MCF 10A (cell line): Measurements from ENCODE around the gene MAN1C1. TPM values are rescaled to one million over a fixed set of nuclear protein-coding genes. Genes with fewer than 3 reads are reported as not detected.

Experiments used
- BruUV-seq: library from RNA; stranded (reverse); fragments of 400-500 nt; replicated peaks from 2 replicates; lab custom pipeline; 2021; lab: Mats Ljungman, UMichigan
- CTCF ChIA-PET: fragments of 300-600 bp; sonication (Branson Sonifier 250); formaldehyde crosslinking; extraction: SDS; loops from one replicate; lab custom pipeline; 2021; ENCODE audit warnings: antibody characterized with exemption, inconsistent platforms; lab: Yijun Ruan, JAX
- POLR2A ChIA-PET: fragments of 300-600, 350-650 bp; sonication (Branson Sonifier 250); formaldehyde crosslinking; extraction: SDS; loops from one replicate; lab custom pipeline; 2020; ENCODE audit warnings: antibody characterized with exemption, inconsistent platforms; lab: Yijun Ruan, JAX
- DNase-seq: peaks from one replicate; pipeline ENCODE4 v3.0.0-alpha.2; 2018; ENCODE audit not compliant: unreplicated experiment
- H3K27ac Mint-ChIP-seq: one replicate; pipeline ENCODE4 v1.8.0; 2022; ENCODE audit warnings: mild to moderate bottlenecking, low read depth, mixed read lengths; ENCODE audit not compliant: unreplicated experiment
- H3K27me3 Mint-ChIP-seq: one replicate; pipeline ENCODE4 v1.8.0; 2022; ENCODE audit warnings: mixed read lengths; ENCODE audit not compliant: insufficient read depth, unreplicated experiment
- H3K36me3 Mint-ChIP-seq: one replicate; pipeline ENCODE4 v1.8.0; 2022; ENCODE audit warnings: mild to moderate bottlenecking, moderate library complexity, mixed read lengths; ENCODE audit not compliant: insufficient read depth, unreplicated experiment
- H3K4me1 Mint-ChIP-seq: one replicate; pipeline ENCODE4 v1.8.0; 2022; ENCODE audit warnings: mixed read lengths; ENCODE audit not compliant: insufficient read depth, unreplicated experiment
- H3K4me3 Mint-ChIP-seq: one replicate; pipeline ENCODE4 v1.8.0; 2022; ENCODE audit warnings: mild to moderate bottlenecking, moderate library complexity, mixed read lengths; ENCODE audit not compliant: unreplicated experiment
- H3K9me3 Mint-ChIP-seq: one replicate; pipeline ENCODE4 v1.8.0; 2022; ENCODE audit warnings: mixed read lengths; ENCODE audit not compliant: unreplicated experiment
- intact Hi-C: fragments of 100-400 bp; cut with micrococcal nuclease; formaldehyde crosslinking; loops from 2 replicates; pipeline ENCODE4 v1.14.1; 2022
- total RNA-seq: library from RNA; stranded (reverse); gene quantifications from 2 replicates; pipeline ENCODE4 v1.2.3, GENCODE V29; 2022
- TF ChIP-seq, protein P1 (sequence below): fragments of 200-600 bp; IDR thresholded peaks from one replicate; pipeline ENCODE4 v1.8.0; 2022; ENCODE audit warnings: antibody characterized with exemption, mild to moderate bottlenecking; ENCODE audit not compliant: unreplicated experiment

The MAN1C1 gene
- total RNA-seq, 1 experiment from 2014 or later, result not detected

DNA sequence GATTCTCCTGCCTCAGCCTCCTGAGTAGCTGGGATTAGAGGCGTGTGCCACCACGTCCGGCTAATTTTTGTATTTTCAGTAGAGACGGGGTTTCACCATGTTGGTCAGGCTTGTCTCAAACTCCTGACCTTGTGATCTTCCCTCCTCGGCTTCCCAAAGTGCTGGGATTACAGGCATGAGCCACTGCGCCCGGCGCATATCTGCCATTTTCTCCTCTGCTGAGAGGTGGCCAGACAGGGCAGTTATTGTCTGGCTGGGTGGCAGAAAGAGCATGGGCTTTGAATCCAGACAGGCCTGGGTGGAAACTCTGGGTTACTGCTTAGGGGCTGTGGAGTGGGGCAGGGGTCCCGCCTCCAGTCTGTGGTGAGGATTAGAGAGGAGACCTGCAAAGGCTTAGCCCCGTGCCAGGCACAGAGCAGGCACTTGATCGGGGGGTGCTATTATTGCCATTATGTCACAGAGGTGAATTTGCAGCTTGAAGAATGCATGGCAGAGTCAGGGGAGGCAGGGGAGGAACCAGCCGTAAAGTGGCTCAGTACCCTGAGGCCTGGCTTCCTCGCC is 73.9 kb downstream of the MAN1C1 start:
- POLR2A ChIA-PET, result no interaction called here
- H3K4me3 Mint-ChIP-seq, result no peak overlapping the region
- no peak for DNase-seq
- H3K36me3 Mint-ChIP-seq, result no peaks in the 10 kb centered on the region
- H3K9me3 Mint-ChIP-seq, result no peaks in the 10 kb centered on the region
- H3K27ac Mint-ChIP-seq, result no peak overlapping the region
- TF ChIP-seq, protein P1, sequence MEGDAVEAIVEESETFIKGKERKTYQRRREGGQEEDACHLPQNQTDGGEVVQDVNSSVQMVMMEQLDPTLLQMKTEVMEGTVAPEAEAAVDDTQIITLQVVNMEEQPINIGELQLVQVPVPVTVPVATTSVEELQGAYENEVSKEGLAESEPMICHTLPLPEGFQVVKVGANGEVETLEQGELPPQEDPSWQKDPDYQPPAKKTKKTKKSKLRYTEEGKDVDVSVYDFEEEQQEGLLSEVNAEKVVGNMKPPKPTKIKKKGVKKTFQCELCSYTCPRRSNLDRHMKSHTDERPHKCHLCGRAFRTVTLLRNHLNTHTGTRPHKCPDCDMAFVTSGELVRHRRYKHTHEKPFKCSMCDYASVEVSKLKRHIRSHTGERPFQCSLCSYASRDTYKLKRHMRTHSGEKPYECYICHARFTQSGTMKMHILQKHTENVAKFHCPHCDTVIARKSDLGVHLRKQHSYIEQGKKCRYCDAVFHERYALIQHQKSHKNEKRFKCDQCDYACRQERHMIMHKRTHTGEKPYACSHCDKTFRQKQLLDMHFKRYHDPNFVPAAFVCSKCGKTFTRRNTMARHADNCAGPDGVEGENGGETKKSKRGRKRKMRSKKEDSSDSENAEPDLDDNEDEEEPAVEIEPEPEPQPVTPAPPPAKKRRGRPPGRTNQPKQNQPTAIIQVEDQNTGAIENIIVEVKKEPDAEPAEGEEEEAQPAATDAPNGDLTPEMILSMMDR, result no peak
- H3K27me3 Mint-ChIP-seq, result peaks cover 28% of the 10 kb centered on the region
- CTCF ChIA-PET, result no interaction called here
- H3K4me1 Mint-ChIP-seq, result peaks cover 6% of the 10 kb centered on the region
- intact Hi-C loops, result no loop called here
- BruUV-seq, result no TSS peak

DNA sequence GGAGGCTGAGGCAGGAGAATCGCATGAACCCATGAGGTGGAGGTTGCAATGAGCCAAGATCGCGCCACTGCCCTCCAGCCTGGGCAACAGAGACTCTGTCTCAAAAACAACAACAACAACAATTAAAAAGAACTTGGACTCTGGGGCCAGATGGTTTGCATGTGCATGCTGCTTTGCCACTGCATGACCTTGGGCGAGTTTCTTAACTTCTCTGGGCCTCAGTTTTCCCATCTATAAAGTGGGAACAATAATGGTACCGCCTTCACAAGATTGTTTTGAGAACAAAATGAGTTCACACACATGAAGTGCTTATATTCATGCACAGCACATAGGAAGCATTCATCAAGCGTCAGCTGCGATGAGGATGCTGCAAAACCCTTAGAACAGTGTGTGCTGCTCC is 74.6 kb downstream of the MAN1C1 start:
- H3K4me1 Mint-ChIP-seq, result peaks cover 13% of the 10 kb centered on the region
- no peaks in the 10 kb centered on the region for H3K9me3 Mint-ChIP-seq
- no peak for DNase-seq
- no peak overlapping the region for H3K4me3 Mint-ChIP-seq
- no peaks in the 10 kb centered on the region for H3K36me3 Mint-ChIP-seq
- H3K27me3 Mint-ChIP-seq, result peaks cover 21% of the 10 kb centered on the region
- no peak overlapping the region for H3K27ac Mint-ChIP-seq
- intact Hi-C loops, result no loop called here
- ChIA-PET CTCF (interaction anchor here (1.2 kb wide), 1 partner anchor 105 kb away, joined by 3 read pairs; no protein-coding TSS in a partner anchor), POLR2A (no interaction called here)
- TF ChIP-seq, protein P1, result no peak
- BruUV-seq, result no TSS peak

DNA sequence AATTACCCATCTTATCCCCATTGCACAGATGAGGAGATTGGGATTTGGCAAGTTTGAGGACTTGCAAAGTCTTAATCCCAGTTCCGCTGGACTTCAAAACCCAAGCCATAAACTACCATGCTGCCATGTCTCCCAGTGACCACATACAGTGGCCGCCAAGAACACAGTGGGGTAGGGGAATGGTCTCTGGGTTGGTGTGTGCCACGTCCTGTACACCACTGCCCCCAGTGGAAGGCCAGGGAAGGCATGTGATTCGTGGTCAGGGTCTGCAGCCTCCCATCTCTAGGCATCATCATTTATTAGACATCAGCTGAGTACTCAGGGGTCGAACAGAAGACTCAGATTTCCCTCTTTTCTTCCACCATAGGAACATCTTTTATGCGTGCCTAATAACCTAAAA is 76.0 kb downstream of the MAN1C1 start:
- no peak for DNase-seq
- POLR2A ChIA-PET, result interaction anchor here (1.5 kb wide), 1 partner anchor 11 kb away, joined by 3 read pairs; no protein-coding TSS in a partner anchor
- BruUV-seq, result no TSS peak
- no peak overlapping the region for H3K4me3 Mint-ChIP-seq
- TF ChIP-seq, protein P1, result peak; percentile 13
- H3K36me3 Mint-ChIP-seq, result no peaks in the 10 kb centered on the region
- no peak overlapping the region for H3K27ac Mint-ChIP-seq
- H3K4me1 Mint-ChIP-seq, result peaks cover 13% of the 10 kb centered on the region
- peaks cover 8% of the 10 kb centered on the region for H3K27me3 Mint-ChIP-seq
- no peaks in the 10 kb centered on the region for H3K9me3 Mint-ChIP-seq
- CTCF ChIA-PET, result interaction anchor here (0.8 to 1.5 kb wide), 4 partner anchors 32 to 172 kb away, joined by 3 to 5 read pairs (median 3); no protein-coding TSS in a partner anchor
- intact Hi-C loops, result no loop called here

DNA sequence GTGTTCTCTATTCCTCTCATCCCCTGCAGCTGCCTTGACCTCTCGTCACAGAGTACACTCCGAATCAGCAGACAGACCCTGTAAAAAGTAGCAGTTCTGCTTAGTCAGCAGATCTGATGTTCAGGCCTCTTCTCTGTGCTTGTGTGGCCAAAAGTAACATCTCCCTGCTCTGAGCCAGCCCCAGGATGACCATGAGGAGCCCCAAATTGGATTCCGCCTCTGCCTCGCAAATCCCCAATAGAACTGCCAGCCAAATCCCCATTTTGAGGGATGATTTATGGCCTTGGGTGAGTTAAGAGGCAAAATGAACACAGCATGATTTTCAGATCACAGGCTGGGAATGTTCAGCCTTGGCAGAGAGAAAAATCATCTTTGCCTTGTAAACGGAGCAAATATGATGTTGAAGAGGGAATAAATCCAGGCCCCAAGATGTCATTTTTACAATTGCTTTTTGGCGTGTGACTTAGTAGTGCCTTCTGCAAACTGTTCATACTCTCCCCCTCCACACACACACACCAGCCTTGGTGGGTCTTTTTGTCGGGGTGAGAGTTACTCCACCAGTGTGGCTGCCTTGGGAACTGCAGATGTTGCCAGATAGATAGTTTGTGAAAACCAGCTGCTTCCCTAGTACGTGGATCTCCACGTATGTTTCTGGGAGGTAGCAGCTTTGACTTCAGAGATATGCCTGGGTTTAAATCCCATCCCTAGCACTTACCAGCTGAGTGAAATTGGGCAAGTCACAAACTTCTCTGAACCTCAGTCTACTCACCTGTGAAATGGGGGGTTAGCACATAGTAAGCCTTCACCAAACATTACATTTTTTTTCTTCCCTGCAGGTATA is 77.8 kb downstream of the MAN1C1 start:
- intact Hi-C loops, result loop anchor here (5.0 kb wide), 1 partner anchor 103 kb away; no protein-coding TSS in a partner anchor
- no peaks in the 10 kb centered on the region for H3K36me3 Mint-ChIP-seq
- no peaks in the 10 kb centered on the region for H3K9me3 Mint-ChIP-seq
- no peak overlapping the region for H3K4me3 Mint-ChIP-seq
- no TSS peak for BruUV-seq
- peaks cover 13% of the 10 kb centered on the region for H3K4me1 Mint-ChIP-seq
- CTCF ChIA-PET, result interaction anchor here (0.6 to 1.5 kb wide), 5 partner anchors 35 to 207 kb away, joined by 3 to 6 read pairs (median 4); no protein-coding TSS in a partner anchor
- no peak overlapping the region for H3K27ac Mint-ChIP-seq
- POLR2A ChIA-PET, result interaction anchor here (0.7 to 1.4 kb wide), 8 partner anchors 13 to 85 kb away, joined by 3 to 4 read pairs (median 3); no protein-coding TSS in a partner anchor
- H3K27me3 Mint-ChIP-seq, result no peaks in the 10 kb centered on the region
- no peak for DNase-seq
- TF ChIP-seq, protein P1, result no peak
